ENCODE results near the gene MCEMP1.

DNA sequence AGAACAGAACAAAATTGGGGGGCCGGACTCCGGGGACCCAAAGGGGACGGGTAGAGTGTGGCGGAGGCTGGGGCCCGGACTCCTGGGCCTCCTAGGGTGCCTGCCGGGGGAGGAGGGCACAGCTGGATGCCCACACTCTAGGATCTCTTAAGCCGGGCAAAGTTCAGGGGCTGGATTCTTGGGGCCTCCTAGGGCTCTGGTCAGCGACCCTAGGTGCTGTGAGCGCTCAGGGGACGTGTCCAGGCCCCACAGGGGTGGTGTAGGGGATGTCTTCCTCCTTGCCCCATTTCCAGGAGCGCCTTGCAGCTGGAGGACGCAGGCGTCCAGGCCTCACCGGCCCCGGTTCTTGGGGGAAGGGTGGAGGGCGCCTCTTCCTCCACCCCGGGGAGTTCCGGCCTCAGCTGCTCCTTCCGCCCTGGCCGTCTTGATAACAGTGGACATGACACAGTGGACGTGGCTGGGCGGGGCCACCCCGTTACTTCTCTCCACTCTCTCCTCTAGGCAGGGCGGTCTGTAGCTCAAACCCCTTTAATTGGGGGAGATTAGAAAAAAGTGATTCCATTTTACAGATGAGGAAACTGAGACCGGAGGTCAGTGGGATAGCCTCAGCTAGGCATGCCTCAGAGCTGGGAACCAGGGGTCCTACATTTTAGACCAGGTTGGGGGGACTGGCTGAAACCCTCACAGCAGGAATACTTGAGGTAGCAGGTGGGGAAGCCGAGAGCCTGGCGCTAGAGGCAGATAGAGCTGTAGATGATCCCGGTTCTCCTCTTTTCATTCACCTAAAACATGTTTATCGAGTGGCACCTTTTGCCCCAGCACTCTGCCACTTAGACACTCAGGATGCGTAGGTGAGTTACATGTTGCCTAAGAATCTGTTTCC, 39.3 kb upstream of the MCEMP1 start:
- TF ChIP-seq, protein P1, sequence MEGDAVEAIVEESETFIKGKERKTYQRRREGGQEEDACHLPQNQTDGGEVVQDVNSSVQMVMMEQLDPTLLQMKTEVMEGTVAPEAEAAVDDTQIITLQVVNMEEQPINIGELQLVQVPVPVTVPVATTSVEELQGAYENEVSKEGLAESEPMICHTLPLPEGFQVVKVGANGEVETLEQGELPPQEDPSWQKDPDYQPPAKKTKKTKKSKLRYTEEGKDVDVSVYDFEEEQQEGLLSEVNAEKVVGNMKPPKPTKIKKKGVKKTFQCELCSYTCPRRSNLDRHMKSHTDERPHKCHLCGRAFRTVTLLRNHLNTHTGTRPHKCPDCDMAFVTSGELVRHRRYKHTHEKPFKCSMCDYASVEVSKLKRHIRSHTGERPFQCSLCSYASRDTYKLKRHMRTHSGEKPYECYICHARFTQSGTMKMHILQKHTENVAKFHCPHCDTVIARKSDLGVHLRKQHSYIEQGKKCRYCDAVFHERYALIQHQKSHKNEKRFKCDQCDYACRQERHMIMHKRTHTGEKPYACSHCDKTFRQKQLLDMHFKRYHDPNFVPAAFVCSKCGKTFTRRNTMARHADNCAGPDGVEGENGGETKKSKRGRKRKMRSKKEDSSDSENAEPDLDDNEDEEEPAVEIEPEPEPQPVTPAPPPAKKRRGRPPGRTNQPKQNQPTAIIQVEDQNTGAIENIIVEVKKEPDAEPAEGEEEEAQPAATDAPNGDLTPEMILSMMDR (IDR thresholded peaks at IDR 0.05) = no peak
- TF ChIP-seq SIN3A (IDR thresholded peaks at IDR 0.05; ENCODE audit: borderline replicate concordance, insufficient read depth, low read depth, low read length) (no peak), POLR2AphosphoS5 (IDR thresholded peaks at IDR 0.05; ENCODE audit: low read depth, low read length) (no peak), TCF7L2 (IDR thresholded peaks at IDR 0.05; ENCODE audit: low read depth, low read length) (no peak)
- TF ChIP-seq, protein P2, sequence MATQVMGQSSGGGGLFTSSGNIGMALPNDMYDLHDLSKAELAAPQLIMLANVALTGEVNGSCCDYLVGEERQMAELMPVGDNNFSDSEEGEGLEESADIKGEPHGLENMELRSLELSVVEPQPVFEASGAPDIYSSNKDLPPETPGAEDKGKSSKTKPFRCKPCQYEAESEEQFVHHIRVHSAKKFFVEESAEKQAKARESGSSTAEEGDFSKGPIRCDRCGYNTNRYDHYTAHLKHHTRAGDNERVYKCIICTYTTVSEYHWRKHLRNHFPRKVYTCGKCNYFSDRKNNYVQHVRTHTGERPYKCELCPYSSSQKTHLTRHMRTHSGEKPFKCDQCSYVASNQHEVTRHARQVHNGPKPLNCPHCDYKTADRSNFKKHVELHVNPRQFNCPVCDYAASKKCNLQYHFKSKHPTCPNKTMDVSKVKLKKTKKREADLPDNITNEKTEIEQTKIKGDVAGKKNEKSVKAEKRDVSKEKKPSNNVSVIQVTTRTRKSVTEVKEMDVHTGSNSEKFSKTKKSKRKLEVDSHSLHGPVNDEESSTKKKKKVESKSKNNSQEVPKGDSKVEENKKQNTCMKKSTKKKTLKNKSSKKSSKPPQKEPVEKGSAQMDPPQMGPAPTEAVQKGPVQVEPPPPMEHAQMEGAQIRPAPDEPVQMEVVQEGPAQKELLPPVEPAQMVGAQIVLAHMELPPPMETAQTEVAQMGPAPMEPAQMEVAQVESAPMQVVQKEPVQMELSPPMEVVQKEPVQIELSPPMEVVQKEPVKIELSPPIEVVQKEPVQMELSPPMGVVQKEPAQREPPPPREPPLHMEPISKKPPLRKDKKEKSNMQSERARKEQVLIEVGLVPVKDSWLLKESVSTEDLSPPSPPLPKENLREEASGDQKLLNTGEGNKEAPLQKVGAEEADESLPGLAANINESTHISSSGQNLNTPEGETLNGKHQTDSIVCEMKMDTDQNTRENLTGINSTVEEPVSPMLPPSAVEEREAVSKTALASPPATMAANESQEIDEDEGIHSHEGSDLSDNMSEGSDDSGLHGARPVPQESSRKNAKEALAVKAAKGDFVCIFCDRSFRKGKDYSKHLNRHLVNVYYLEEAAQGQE (IDR thresholded peaks at IDR 0.05; ENCODE audit: insufficient read depth in 1 of 2, low read depth in 2 of 2, low read length in 1 of 2) = no peak
